ENCODE data around the gene TMEM154. TPM values are rescaled to one million over a fixed set of nuclear protein-coding genes. Genes with fewer than 3 reads are reported as not detected.

The TMEM154 gene
- total RNA-seq, 2 donors from 2014 or later: 1.3 to 1.6 TPM

DNA sequence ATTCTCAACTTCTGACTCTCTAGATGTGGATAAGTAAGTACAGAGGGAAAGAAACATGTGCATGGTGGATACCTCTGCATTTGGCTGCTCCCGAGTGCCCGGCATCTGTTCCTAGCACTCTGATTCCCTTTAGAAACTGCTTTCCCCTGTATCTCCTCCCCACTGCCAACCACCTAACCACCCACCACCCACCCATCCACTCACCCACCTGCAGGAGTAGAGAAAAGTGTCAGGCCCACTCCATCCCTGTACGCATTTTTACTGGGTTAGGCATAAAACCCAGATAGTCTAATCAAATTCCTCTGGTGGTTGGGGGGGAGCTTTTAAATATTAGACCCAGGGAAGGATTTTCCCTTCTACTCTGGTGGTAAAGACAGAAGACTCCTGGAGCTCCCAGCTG, 63.0 kb downstream of the TMEM154 start:
- Histone ChIP-seq H3K36me3 (no peaks in the 10 kb centered on the region), H3K27me3 (replicated peaks; ENCODE audit: insufficient read depth) (no peaks in the 10 kb centered on the region), H3K27ac (no peak overlapping the region), H3K9me3 (no peaks in the 10 kb centered on the region), H3K4me1 (ENCODE audit: control insufficient read depth in 1 of 2, low read depth in 2 of 2) (no peaks in the 10 kb centered on the region), H3K4me3 (no peak overlapping the region)
- ATAC-seq (ENCODE audit: insufficient number of reproducible peaks, low FRiP score, low read depth) (no peak), DNase-seq (ENCODE audit: low spot score) (no peak)
- TF ChIP-seq, protein P1, sequence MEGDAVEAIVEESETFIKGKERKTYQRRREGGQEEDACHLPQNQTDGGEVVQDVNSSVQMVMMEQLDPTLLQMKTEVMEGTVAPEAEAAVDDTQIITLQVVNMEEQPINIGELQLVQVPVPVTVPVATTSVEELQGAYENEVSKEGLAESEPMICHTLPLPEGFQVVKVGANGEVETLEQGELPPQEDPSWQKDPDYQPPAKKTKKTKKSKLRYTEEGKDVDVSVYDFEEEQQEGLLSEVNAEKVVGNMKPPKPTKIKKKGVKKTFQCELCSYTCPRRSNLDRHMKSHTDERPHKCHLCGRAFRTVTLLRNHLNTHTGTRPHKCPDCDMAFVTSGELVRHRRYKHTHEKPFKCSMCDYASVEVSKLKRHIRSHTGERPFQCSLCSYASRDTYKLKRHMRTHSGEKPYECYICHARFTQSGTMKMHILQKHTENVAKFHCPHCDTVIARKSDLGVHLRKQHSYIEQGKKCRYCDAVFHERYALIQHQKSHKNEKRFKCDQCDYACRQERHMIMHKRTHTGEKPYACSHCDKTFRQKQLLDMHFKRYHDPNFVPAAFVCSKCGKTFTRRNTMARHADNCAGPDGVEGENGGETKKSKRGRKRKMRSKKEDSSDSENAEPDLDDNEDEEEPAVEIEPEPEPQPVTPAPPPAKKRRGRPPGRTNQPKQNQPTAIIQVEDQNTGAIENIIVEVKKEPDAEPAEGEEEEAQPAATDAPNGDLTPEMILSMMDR (IDR thresholded peaks at IDR 0.05): no peak

DNA sequence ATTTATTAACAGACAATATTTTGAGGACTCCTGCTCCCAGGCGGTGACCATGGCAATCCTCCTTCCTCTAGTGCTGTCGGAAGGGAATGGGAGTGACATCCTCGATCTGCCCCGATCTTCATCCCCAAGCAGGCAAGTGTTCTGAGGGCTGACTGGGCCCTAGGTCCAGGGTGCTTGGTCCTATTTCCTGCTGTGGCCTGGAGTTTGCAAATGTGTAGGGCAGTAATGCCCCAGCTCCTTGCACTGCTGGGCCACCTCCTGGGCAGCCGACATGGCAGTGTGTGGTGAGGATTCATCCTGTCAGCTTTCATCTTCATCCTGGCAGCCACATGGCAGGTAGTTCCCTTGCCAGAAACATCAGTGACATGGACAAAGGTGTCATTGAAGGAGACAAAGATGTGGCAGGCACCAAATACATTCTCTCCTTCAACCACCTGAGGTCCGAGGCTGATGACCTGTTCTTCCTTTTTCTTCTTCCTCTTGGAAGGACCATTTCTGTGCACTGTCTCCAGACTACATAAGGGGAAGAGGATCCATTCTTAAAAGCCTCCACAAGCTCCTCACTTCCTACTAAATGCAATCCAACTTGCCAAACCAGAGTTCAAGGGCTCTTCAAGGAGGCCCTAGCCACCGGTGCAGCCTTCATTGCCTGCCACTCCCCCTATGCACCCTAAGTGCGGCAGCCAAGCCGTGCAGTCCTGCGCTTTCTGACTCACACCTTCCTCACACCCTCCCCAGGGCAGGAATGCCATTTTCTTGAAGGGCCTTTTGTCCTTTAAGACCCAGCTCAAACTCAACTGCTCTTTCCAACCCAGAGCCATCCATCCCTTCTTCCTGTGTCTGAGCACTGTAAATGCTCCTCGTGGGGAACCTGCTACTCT, 65.7 kb downstream of the TMEM154 start:
- ATAC-seq (ENCODE audit: insufficient number of reproducible peaks, low FRiP score, low read depth) (no peak), DNase-seq (ENCODE audit: low spot score) (no peak)

DNA sequence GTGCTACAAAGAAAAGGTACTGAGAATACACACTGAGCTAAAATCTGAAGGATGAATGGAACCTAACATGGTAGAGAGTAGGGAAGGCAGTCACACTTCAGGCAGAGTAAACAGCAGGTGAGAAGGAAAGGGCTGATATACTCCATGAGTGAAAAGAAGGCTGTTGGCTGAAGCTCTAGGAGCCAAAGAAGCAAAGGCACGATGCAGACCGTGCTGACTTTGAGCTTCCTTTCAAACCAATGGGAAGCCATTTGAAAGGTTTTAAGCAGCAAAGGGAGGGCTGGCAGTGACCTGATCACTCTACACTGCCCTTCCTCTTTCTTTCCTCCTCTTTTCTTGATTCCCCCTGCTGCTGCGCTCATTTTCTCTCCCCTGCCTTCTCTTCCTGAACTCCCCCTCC, 66.4 kb downstream of the TMEM154 start:
- no peak for ATAC-seq (ENCODE audit: insufficient number of reproducible peaks, low FRiP score, low read depth)

More for the DNA sequence above, 65.7 kb downstream of the TMEM154 start:
- H3K36me3 ChIP-seq: no peaks in the 10 kb centered on the region
- TF ChIP-seq, protein P1 (IDR thresholded peaks at IDR 0.05): no peak
- no peaks in the 10 kb centered on the region for H3K27me3 ChIP-seq (replicated peaks; ENCODE audit: insufficient read depth)
- H3K4me1 ChIP-seq (ENCODE audit: control insufficient read depth in 1 of 2, low read depth in 2 of 2): no peaks in the 10 kb centered on the region
- no peaks in the 10 kb centered on the region for H3K9me3 ChIP-seq
- H3K4me3 ChIP-seq: no peak overlapping the region
- H3K27ac ChIP-seq: no peak overlapping the region

DNA sequence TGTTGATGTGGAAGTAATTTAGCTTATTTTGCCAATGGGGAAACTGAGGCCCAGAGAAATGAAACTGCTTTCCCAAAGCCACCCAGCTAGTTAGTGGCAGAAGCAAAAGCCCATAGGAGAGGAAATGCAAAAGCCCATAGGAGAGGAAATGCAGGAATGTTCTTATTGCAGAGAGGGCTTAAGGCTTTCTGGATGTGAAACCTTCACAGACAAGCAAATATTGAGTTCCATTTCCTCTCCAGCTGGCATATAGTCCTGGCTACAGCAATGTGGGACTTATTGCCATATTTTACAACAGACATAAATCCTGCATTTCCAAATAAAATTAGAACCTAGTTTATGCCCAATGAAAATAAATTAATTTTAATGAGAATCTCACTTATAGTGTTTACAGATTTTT, 69.7 kb downstream of the TMEM154 start:
- DNase-seq (ENCODE audit: low spot score) (no peak), ATAC-seq (ENCODE audit: insufficient number of reproducible peaks, low FRiP score, low read depth) (no peak)
- TF ChIP-seq, protein P1 (IDR thresholded peaks at IDR 0.05): no peak
- no peak overlapping the region for H3K27ac ChIP-seq
- no peaks in the 10 kb centered on the region for H3K36me3 ChIP-seq
- peaks cover 0 to 25% of the 10 kb centered on the region in 2 donors for H3K4me1 ChIP-seq (ENCODE audit: control insufficient read depth in 1 of 2, low read depth in 2 of 2)
- no peak overlapping the region for H3K4me3 ChIP-seq
- no peaks in the 10 kb centered on the region for H3K9me3 ChIP-seq
- H3K27me3 ChIP-seq (replicated peaks; ENCODE audit: insufficient read depth): no peaks in the 10 kb centered on the region

More for the DNA sequence above, 66.4 kb downstream of the TMEM154 start:
- H3K9me3 ChIP-seq: no peaks in the 10 kb centered on the region
- no peaks in the 10 kb centered on the region for H3K36me3 ChIP-seq
- TF ChIP-seq, protein P1 (IDR thresholded peaks at IDR 0.05): no peak
- no peaks in the 10 kb centered on the region for H3K27me3 ChIP-seq (replicated peaks; ENCODE audit: insufficient read depth)
- no peak overlapping the region for H3K4me3 ChIP-seq
- no peak for DNase-seq (ENCODE audit: low spot score)
- H3K4me1 ChIP-seq (ENCODE audit: control insufficient read depth in 1 of 2, low read depth in 2 of 2): no peaks in the 10 kb centered on the region
- no peak overlapping the region for H3K27ac ChIP-seq

DNA sequence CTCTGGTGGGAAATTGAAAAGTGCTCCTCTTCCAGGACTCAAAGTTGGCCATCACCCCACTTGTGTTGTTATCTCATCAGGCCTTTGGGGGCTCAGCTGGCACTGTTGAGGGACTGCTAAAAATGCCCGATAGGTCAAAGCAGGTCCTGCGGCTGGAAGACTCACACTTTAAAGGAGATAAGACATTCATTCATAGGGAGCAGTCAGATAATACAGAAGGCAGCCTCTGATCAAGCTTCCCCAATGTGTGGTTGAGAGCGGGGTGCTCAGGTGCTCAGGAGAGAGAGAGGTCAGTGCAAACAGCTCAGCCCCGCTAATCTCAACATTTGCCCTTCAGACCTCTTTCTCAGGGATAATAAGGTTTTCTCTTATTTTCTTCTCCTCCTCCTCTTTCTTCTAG, 70.3 kb downstream of the TMEM154 start:
- H3K4me3 ChIP-seq: no peak overlapping the region
- H3K36me3 ChIP-seq: no peaks in the 10 kb centered on the region
- no peak overlapping the region for H3K27ac ChIP-seq
- peaks cover 0 to 27% of the 10 kb centered on the region in 2 donors for H3K4me1 ChIP-seq (ENCODE audit: control insufficient read depth in 1 of 2, low read depth in 2 of 2)
- ATAC-seq (ENCODE audit: insufficient number of reproducible peaks, low FRiP score, low read depth): no peak
- no peaks in the 10 kb centered on the region for H3K27me3 ChIP-seq (replicated peaks; ENCODE audit: insufficient read depth)
- DNase-seq (ENCODE audit: low spot score): no peak
- no peaks in the 10 kb centered on the region for H3K9me3 ChIP-seq
- TF ChIP-seq, protein P1 (IDR thresholded peaks at IDR 0.05): no peak

All from thoracic aorta (tissue), 2 donors.